SH-SY5Y (cell line): ENCODE results near the gene YWHAH.

Experiments
- GATA2 ChIP-seq: IDR thresholded peaks from 2 replicates; pipeline ENCODE4 v1.6.1; 2011; ENCODE audit warnings: mild to moderate bottlenecking, low read depth, low read length
- GATA3 ChIP-seq: IDR thresholded peaks from 2 replicates; pipeline ENCODE4 v1.6.1; 2011; ENCODE audit warnings: low read depth, mild to moderate bottlenecking, low read length, moderate library complexity

GRCh38 chr22:31951194-31952093, 7.1 kb downstream of the YWHAH start:
- TF ChIP-seq GATA3 (no peak), GATA2 (no peak)
